SK-N-SH treated with all-trans-retinoic acid at 6 μM for 48 hours (cell line): ENCODE results near the gene COX4I2.

Experiments used
- ARNTL ChIP-seq: fragments of 450-650 bp; formaldehyde crosslinking; IDR thresholded peaks from 2 replicates; pipeline ENCODE4 v1.5.0; 2020; ENCODE audit warnings: low read depth, mild to moderate bottlenecking, moderate library complexity, borderline replicate concordance
- CREB5 ChIP-seq: fragments of 250-450 bp; sonication (Bioruptor Pico); IDR thresholded peaks from 2 replicates; pipeline ENCODE4 v1.5.1; 2020; ENCODE audit warnings: low read depth, mild to moderate bottlenecking, moderate library complexity
- CSDC2 ChIP-seq: fragments of 250-450 bp; sonication (Bioruptor Pico); IDR thresholded peaks from 2 replicates; pipeline ENCODE4 v1.5.0; 2020; ENCODE audit warnings: mild to moderate bottlenecking, moderate library complexity
- CSRNP3 ChIP-seq: fragments of 250-450 bp; sonication (Bioruptor Pico); IDR thresholded peaks from 2 replicates; pipeline ENCODE4 v1.5.1; 2021; ENCODE audit warnings: mild to moderate bottlenecking, moderate library complexity
- ISL1 ChIP-seq: fragments of 250-450 bp; sonication (Bioruptor Pico); IDR thresholded peaks from 2 replicates; pipeline ENCODE4 v2.1.2; 2022; ENCODE audit warnings: mild to moderate bottlenecking, moderate library complexity
- OSR1 ChIP-seq: fragments of 250-450 bp; sonication (Bioruptor Pico); IDR thresholded peaks from 2 replicates; pipeline ENCODE4 v1.8.0; 2022; ENCODE audit warnings: moderate library complexity, mild to moderate bottlenecking, inconsistent platforms
- PATZ1 ChIP-seq: fragments of 250-450 bp; sonication (Bioruptor Pico); IDR thresholded peaks from 2 replicates; pipeline ENCODE4 v1.8.0; 2020; ENCODE audit warnings: mild to moderate bottlenecking, moderate library complexity, borderline replicate concordance
- POU6F1 ChIP-seq: fragments of 250-450 bp; sonication (Bioruptor Pico); IDR thresholded peaks from 2 replicates; pipeline ENCODE4 v1.8.0; 2021; ENCODE audit warnings: low read depth, mild to moderate bottlenecking, moderate library complexity, borderline replicate concordance
- PPARA ChIP-seq: fragments of 250-450 bp; sonication (Bioruptor Pico); IDR thresholded peaks from 2 replicates; pipeline ENCODE4 v1.5.0; 2020; ENCODE audit warnings: mild to moderate bottlenecking, borderline replicate concordance
- TOX ChIP-seq: fragments of 250-450 bp; sonication (Bioruptor Pico); IDR thresholded peaks from 2 replicates; pipeline ENCODE4 v1.8.0; 2021; ENCODE audit warnings: mild to moderate bottlenecking, moderate library complexity, borderline replicate concordance
- TSHZ2 ChIP-seq: fragments of 250-450 bp; sonication (Bioruptor Pico); IDR thresholded peaks from 2 replicates; pipeline ENCODE4 v1.5.0; 2020; ENCODE audit warnings: mild to moderate bottlenecking, moderate library complexity
- ZC3H10 ChIP-seq: fragments of 250-450 bp; sonication (Bioruptor Pico); IDR thresholded peaks from 2 replicates; pipeline ENCODE4 v1.5.1; 2021; ENCODE audit warnings: mild to moderate bottlenecking, moderate library complexity
- ZFP30 ChIP-seq: fragments of 450-650 bp; formaldehyde crosslinking; IDR thresholded peaks from 2 replicates; pipeline ENCODE4 v1.5.0; 2022; ENCODE audit warnings: mild to moderate bottlenecking, moderate library complexity
- ZNF8 ChIP-seq: fragments of 450-650 bp; formaldehyde crosslinking; IDR thresholded peaks from 2 replicates; pipeline ENCODE4 v1.5.0; 2020; ENCODE audit warnings: mild to moderate bottlenecking, moderate library complexity

GRCh38 chr20:31680286-31681127 lies 42.8 kb downstream of the COX4I2 start:
- TF ChIP-seq ZFP30 (CRISPR knock-in tag): no peak
- no peak for TF ChIP-seq CSDC2 (CRISPR knock-in tag)
- no peak for TF ChIP-seq OSR1
- TF ChIP-seq POU6F1 (CRISPR knock-in tag): no peak
- TF ChIP-seq PPARA (CRISPR knock-in tag): no peak
- TF ChIP-seq TSHZ2 (CRISPR knock-in tag): no peak
- TF ChIP-seq CSRNP3 (CRISPR knock-in tag): no peak
- TF ChIP-seq ZC3H10 (CRISPR knock-in tag): no peak
- TF ChIP-seq ZNF8 (CRISPR knock-in tag): no peak
- no peak for TF ChIP-seq CREB5 (CRISPR knock-in tag)
- TF ChIP-seq ARNTL: no peak
- TF ChIP-seq PATZ1 (CRISPR knock-in tag): no peak
- TF ChIP-seq ISL1 (CRISPR knock-in tag): no peak
- TF ChIP-seq TOX (CRISPR knock-in tag): no peak
